ENCODE results near the gene VWC2L. TPM values are rescaled to one million over a fixed set of nuclear protein-coding genes. Genes with fewer than 3 reads are reported as not detected.

VWC2L gene
- total RNA-seq, 1 donor from 2014 or later: not detected

- DNase-seq (ENCODE audit: low read depth): peak; percentile 24
Observed at GRCh38 chr2:214465363-214466146, 54.7 kb downstream of the VWC2L start.

GRCh38 chr2:214469728-214470127 lies 58.9 kb downstream of the VWC2L start:
- no peak for DNase-seq (ENCODE audit: low read depth)

GRCh38 chr2:214471382-214471781 lies 60.5 kb downstream of the VWC2L start:
- no peak for DNase-seq (ENCODE audit: low read depth)

- DNase-seq (ENCODE audit: low read depth): no peak
Observed at GRCh38 chr2:214471990-214472389, 61.1 kb downstream of the VWC2L start.

GRCh38 chr2:214477305-214477704 lies 66.5 kb downstream of the VWC2L start:
- DNase-seq (ENCODE audit: low read depth): no peak

GRCh38 chr2:214481204-214481603 lies 70.3 kb downstream of the VWC2L start:
- peak; percentile 93 for DNase-seq (ENCODE audit: low read depth)

GRCh38 chr2:214482728-214483127 lies 71.9 kb downstream of the VWC2L start:
- DNase-seq (ENCODE audit: low read depth): no peak

- peak; percentile 67 for DNase-seq (ENCODE audit: low read depth)
Observed at GRCh38 chr2:214484239-214484638, 73.4 kb downstream of the VWC2L start.

- no peak for DNase-seq (ENCODE audit: low read depth)
Observed at GRCh38 chr2:214484701-214485100, 73.8 kb downstream of the VWC2L start.

- no peak for DNase-seq (ENCODE audit: low read depth)
Observed at GRCh38 chr2:214489181-214489580, 78.3 kb downstream of the VWC2L start.

GRCh38 chr2:214489702-214490101 lies 78.8 kb downstream of the VWC2L start:
- peak; percentile 32 for DNase-seq (ENCODE audit: low read depth)

- peak; percentile 97 for DNase-seq (ENCODE audit: low read depth)
Observed at GRCh38 chr2:214492152-214492551, 81.3 kb downstream of the VWC2L start.

- DNase-seq (ENCODE audit: low read depth): no peak
Observed at GRCh38 chr2:214492608-214493007, 81.8 kb downstream of the VWC2L start.

GRCh38 chr2:214497489-214497888 lies 86.6 kb downstream of the VWC2L start:
- DNase-seq (ENCODE audit: low read depth): no peak

GRCh38 chr2:214503568-214503967 lies 92.7 kb downstream of the VWC2L start:
- DNase-seq (ENCODE audit: low read depth): no peak

GRCh38 chr2:214504599-214505376 lies 93.9 kb downstream of the VWC2L start:
- no peak for DNase-seq (ENCODE audit: low read depth)

GRCh38 chr2:214507032-214507431 lies 96.2 kb downstream of the VWC2L start:
- DNase-seq (ENCODE audit: low read depth): no peak

GRCh38 chr2:214514704-214515103 lies 103.8 kb downstream of the VWC2L start:
- no peak for DNase-seq (ENCODE audit: low read depth)

GRCh38 chr2:214515111-214515510 lies 104.3 kb downstream of the VWC2L start:
- DNase-seq (ENCODE audit: low read depth): no peak

- peak; percentile 56 for DNase-seq (ENCODE audit: low read depth)
Observed at GRCh38 chr2:214519258-214519818, 108.5 kb downstream of the VWC2L start.

- DNase-seq (ENCODE audit: low read depth): no peak
Observed at GRCh38 chr2:214529021-214529420, 118.2 kb downstream of the VWC2L start.

- DNase-seq (ENCODE audit: low read depth): no peak
Observed at GRCh38 chr2:214529514-214529913, 118.7 kb downstream of the VWC2L start.

Measured in myocyte (in vitro differentiated cells).